Stomach (tissue), 4 donors: ENCODE data around the gene BBS12.

ENCODE experiments used
- CTCF ChIP-seq, 7 experiments: fragments of 450-650 bp in 4 of 7; fragments of 200-600 bp in 3 of 7; sonication (generic) in 3 of 7; IDR thresholded peaks; one replicate each; pipeline ENCODE4 v1.5.1; 2016 to 2019; ENCODE audit warnings: antibody characterized with exemption in 7 of 7, control low read depth in 2 of 7, mild to moderate bottlenecking in 1 of 7
- EP300 ChIP-seq: sonication (generic); formaldehyde crosslinking; IDR thresholded peaks from one replicate; pipeline ENCODE4 v1.6.1; 2017; ENCODE audit warnings: antibody characterized with exemption
- POLR2A ChIP-seq, 4 donors: fragments of 450-650 bp; IDR thresholded peaks; one replicate each; pipeline ENCODE4 v1.6.1; 2016; ENCODE audit warnings: antibody characterized with exemption in 4 of 4, control low read depth in 2 of 4, mild to moderate bottlenecking in 1 of 4, moderate library complexity in 1 of 4
- POLR2AphosphoS5 ChIP-seq, 3 donors: sonication (generic); formaldehyde crosslinking; IDR thresholded peaks; one replicate each; pipeline ENCODE4 v1.6.1; 2016; ENCODE audit warnings: antibody characterized with exemption in 3 of 3

GRCh38 chr4:122787940-122788339 lies 55.4 kb downstream of the BBS12 start:
- TF ChIP-seq CTCF (IDR thresholded peaks at IDR 0.05) (no peak), POLR2A (IDR thresholded peaks at IDR 0.05) (no peak), POLR2AphosphoS5 (IDR thresholded peaks at IDR 0.05) (no peak), EP300 (no peak)
